BE2C (cell line): ENCODE data around the gene HOXD9.
A peak's percentile ranks its signal among the peaks of the same experiment; 100 is the strongest.

ENCODE experiments used
- DNase-seq: peaks from one replicate; pipeline ENCODE4 v3.0.0-alpha.2; 2020
- H3K27me3 ChIP-seq: fragments of 250-450 bp; sonication (Bioruptor Pico); 2 replicates; pipeline ENCODE4 v1.5.1; 2020; ENCODE audit warnings: mild to moderate bottlenecking
- H3K36me3 ChIP-seq: fragments of 250-450 bp; sonication (Bioruptor Pico); 2 replicates; pipeline ENCODE4 v1.5.1; 2020; ENCODE audit warnings: mild to moderate bottlenecking
- H3K4me1 ChIP-seq: fragments of 250-450 bp; sonication (Bioruptor Pico); 2 replicates; pipeline ENCODE4 v1.5.1; 2020
- H3K4me3 ChIP-seq: 2 replicates; pipeline ENCODE4 v1.5.1; 2011; ENCODE audit warnings: low read depth, low read length
- H3K9me3 ChIP-seq: fragments of 250-450 bp; sonication (Bioruptor Pico); 2 replicates; pipeline ENCODE4 v1.5.1; 2020
- CTCF ChIP-seq: IDR thresholded peaks from 2 replicates; pipeline ENCODE4 v1.5.1; 2012; ENCODE audit warnings: mild to moderate bottlenecking, low read depth, low read length

HOXD9 gene

GRCh38 chr2:176138526-176138922 lies 16.0 kb downstream of the HOXD9 start:
- no peaks in the 10 kb centered on the region for H3K9me3 ChIP-seq
- H3K4me1 ChIP-seq = peaks cover 7% of the 10 kb centered on the region; the same call in 1 of the 2 replicates
- no peaks in the 10 kb centered on the region for H3K36me3 ChIP-seq
- DNase-seq = no peak
- no peaks in the 10 kb centered on the region for H3K27me3 ChIP-seq
- no peak for TF ChIP-seq CTCF
- H3K4me3 ChIP-seq = no peak overlapping the region

- Histone ChIP-seq H3K36me3 (no peaks in the 10 kb centered on the region), H3K27me3 (no peaks in the 10 kb centered on the region), H3K4me1 (peaks cover 7% of the 10 kb centered on the region; the same call in 1 of the 2 replicates), H3K4me3 (no peak overlapping the region), H3K9me3 (no peaks in the 10 kb centered on the region)
- DNase-seq = no peak
- TF ChIP-seq CTCF = no peak
These were observed 16.6 kb downstream of the HOXD9 start for GRCh38 chr2:176138923-176139660.

- H3K9me3 ChIP-seq = no peaks in the 10 kb centered on the region
- H3K4me1 ChIP-seq = peaks cover 5% of the 10 kb centered on the region; the same call in 1 of the 2 replicates
- DNase-seq = peak; percentile 50
- no peaks in the 10 kb centered on the region for H3K27me3 ChIP-seq
- no peaks in the 10 kb centered on the region for H3K36me3 ChIP-seq
- no peak for TF ChIP-seq CTCF
- H3K4me3 ChIP-seq = peak overlapping the region; percentile 60
These were observed 17.4 kb downstream of the HOXD9 start for GRCh38 chr2:176139661-176140512.

GRCh38 chr2:176140513-176141317 lies 18.2 kb downstream of the HOXD9 start:
- Histone ChIP-seq H3K4me3 (peak overlapping the region; percentile 60), H3K27me3 (no peaks in the 10 kb centered on the region), H3K9me3 (no peaks in the 10 kb centered on the region), H3K36me3 (no peaks in the 10 kb centered on the region), H3K4me1 (no peaks in the 10 kb centered on the region)
- peak; percentile 85 for DNase-seq
- TF ChIP-seq CTCF = peak; percentile 62

GRCh38 chr2:176142281-176142680 lies 19.8 kb downstream of the HOXD9 start:
- H3K36me3 ChIP-seq = no peaks in the 10 kb centered on the region
- no peaks in the 10 kb centered on the region for H3K4me1 ChIP-seq
- TF ChIP-seq CTCF = no peak
- H3K4me3 ChIP-seq = no peak overlapping the region
- H3K27me3 ChIP-seq = no peaks in the 10 kb centered on the region
- DNase-seq = no peak
- no peaks in the 10 kb centered on the region for H3K9me3 ChIP-seq
